B cell (primary cell): ENCODE data around the gene TRIP4.

ENCODE experiments used
- CTCF ChIP-seq: fragments of 200-600 bp; IDR thresholded peaks from one replicate; pipeline ENCODE4 v1.8.0; 2022; ENCODE audit warnings: antibody characterized with exemption, mild to moderate bottlenecking
- EZH2 ChIP-seq: IDR thresholded peaks from 2 replicates; pipeline ENCODE4 v1.6.1; 2012; ENCODE audit warnings: borderline replicate concordance, low read depth, mild to moderate bottlenecking, moderate library complexity, low read length; ENCODE audit not compliant: insufficient read depth, poor library complexity, severe bottlenecking

DNA sequence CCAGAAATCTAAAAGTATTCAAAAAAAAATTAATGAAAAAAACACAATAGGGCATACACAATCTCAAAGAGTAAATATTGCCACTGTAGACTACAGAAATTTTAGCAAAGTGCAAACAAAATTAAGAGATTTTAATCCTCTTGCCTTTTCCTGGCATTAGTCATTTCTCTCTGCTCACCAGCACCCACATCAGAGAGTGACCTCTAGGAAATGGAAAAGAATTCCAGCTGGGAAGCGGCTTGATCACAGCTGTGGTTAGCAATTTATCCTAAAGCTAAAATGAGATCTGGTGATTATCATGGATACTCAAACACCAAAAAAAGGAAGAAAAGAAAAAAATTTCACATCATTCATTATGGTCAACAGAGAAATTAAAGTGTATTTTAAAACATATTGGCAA, 39.2 kb upstream of the TRIP4 start:
- TF ChIP-seq CTCF (no peak), EZH2 (no peak)
